HG02852 (cell line): ENCODE results near the gene GOLGB1.
"Not testable (repeated sequence)": the region's sequence is repeated elsewhere in the genome, so short reads cannot be mapped to it uniquely, and the experiment has no call there.

Experiments used
- ATAC-seq: cut with Tn5 transposase; IDR thresholded peaks from one replicate; pipeline ENCODE4 v1.9.1; 2021; ENCODE audit warnings: mild to moderate bottlenecking, moderate library complexity; ENCODE audit not compliant: unreplicated experiment

Gene GOLGB1

GRCh38 chr3:121748680-121749275 is 763 bp downstream of the GOLGB1 start:
- peak; percentile 17 for ATAC-seq

GRCh38 chr3:121747976-121748375 is 1.6 kb downstream of the GOLGB1 start:
- no peak for ATAC-seq

GRCh38 chr3:121743106-121743505 is 6.4 kb downstream of the GOLGB1 start:
- not testable (repeated sequence) for ATAC-seq

GRCh38 chr3:121740896-121741295 is 8.6 kb downstream of the GOLGB1 start:
- no peak for ATAC-seq

- ATAC-seq, result no peak
Measured at GRCh38 chr3:121739902-121740301, 9.6 kb downstream of the GOLGB1 start.

- no peak for ATAC-seq
Measured at GRCh38 chr3:121737644-121738043, 11.9 kb downstream of the GOLGB1 start.

- ATAC-seq, result no peak
Measured at GRCh38 chr3:121736112-121736511, 13.4 kb downstream of the GOLGB1 start.

- peak; percentile 97 for ATAC-seq
Measured at GRCh38 chr3:121735047-121735696, 14.4 kb downstream of the GOLGB1 start.

GRCh38 chr3:121730940-121731687 is 18.4 kb downstream of the GOLGB1 start:
- ATAC-seq, result no peak

- peak; percentile 99 for ATAC-seq
Measured at GRCh38 chr3:121724130-121724529, 25.4 kb downstream of the GOLGB1 start.

- no peak for ATAC-seq
Measured at GRCh38 chr3:121723485-121723884, 26.1 kb downstream of the GOLGB1 start.

GRCh38 chr3:121722411-121722810 is 27.1 kb downstream of the GOLGB1 start:
- no peak for ATAC-seq

GRCh38 chr3:121720163-121720562 is 29.4 kb downstream of the GOLGB1 start:
- ATAC-seq, result no peak

- ATAC-seq, result no peak
Measured at GRCh38 chr3:121719423-121719822, 30.1 kb downstream of the GOLGB1 start.

GRCh38 chr3:121718205-121718846 is 31.2 kb downstream of the GOLGB1 start:
- no peak for ATAC-seq

GRCh38 chr3:121710347-121710746 is 39.2 kb downstream of the GOLGB1 start:
- ATAC-seq, result no peak

GRCh38 chr3:121707531-121708273 is 41.8 kb downstream of the GOLGB1 start:
- no peak for ATAC-seq

GRCh38 chr3:121705541-121705940 is 44.0 kb downstream of the GOLGB1 start:
- no peak for ATAC-seq

GRCh38 chr3:121703973-121704372 is 45.6 kb downstream of the GOLGB1 start:
- no peak for ATAC-seq

GRCh38 chr3:121698901-121699300 is 50.6 kb downstream of the GOLGB1 start:
- ATAC-seq, result no peak

- no peak for ATAC-seq
Measured at GRCh38 chr3:121698476-121698875, 51.1 kb downstream of the GOLGB1 start.
